Prostate gland (tissue), 1 donor: ENCODE measurements around the gene DACT2.

ENCODE experiments used
- POLR2A ChIP-seq: fragments of 450-650 bp; IDR thresholded peaks from one replicate; pipeline ENCODE4 v1.6.1; 2016; ENCODE audit warnings: antibody characterized with exemption, mild to moderate bottlenecking
- POLR2AphosphoS5 ChIP-seq: sonication (generic); formaldehyde crosslinking; IDR thresholded peaks from one replicate; pipeline ENCODE4 v1.6.1; 2017; ENCODE audit warnings: antibody characterized with exemption

DNA sequence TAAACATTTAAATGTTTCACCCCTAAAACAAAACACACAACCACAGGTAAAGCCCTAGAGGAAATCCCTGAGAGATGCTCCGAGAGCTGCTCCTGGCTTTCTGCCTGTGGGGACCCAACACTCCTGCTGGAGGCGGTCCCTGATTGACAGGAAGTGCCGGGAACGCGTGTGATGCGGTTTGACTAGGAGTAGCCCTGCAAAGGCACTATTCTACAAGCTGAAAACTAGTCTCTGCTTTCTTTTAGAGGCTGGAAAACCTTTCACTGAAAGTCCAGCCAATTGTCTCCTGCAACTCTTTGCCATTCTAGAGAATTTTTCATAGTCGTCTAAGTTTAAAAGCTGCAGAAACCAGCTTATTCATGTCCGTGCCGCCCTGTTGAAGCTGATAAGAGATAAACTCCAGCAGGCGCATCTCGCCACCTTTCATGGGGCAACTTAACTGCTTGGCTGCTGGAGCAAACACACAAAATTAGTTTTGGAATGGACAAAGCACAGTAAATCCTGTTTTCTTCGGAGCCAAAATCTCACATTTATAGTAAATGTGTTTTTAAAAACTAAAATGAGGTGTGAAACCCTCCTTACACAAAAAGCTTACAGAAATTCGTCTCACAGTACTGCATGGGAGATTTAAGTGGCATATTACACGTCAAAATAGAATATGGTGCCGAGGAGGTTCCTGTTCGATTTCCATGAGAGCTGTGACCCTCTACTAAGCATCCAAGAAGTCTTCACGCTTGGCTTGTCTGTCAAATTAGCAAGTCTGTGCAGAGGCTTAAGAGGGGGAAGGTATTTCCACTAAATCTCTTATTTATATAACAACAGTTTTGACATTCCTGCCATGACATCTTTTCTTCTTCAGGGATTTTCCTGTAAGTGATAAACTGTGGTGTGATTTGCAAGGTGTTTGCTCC is 46.9 kb downstream of the DACT2 start:
- TF ChIP-seq POLR2A (no peak), POLR2AphosphoS5 (no peak)
